Hepatocyte (in vitro differentiated cells): ENCODE data around the gene KNSTRN. TPM values are rescaled to one million over a fixed set of nuclear protein-coding genes. Genes with fewer than 3 reads are reported as not detected.
A peak's percentile ranks its signal among the peaks of the same experiment; 100 is the strongest.

Experiments
- DNase-seq: peaks from one replicate; pipeline ENCODE4 v3.0.0-alpha.2; 2016; ENCODE audit warnings: low spot score
- H2AFZ ChIP-seq: fragments of 200-600 bp; sonication (generic); 2 replicates; pipeline ENCODE4 v1.6.0; 2016; ENCODE audit warnings: antibody characterized with exemption, mild to moderate bottlenecking
- H3K27ac ChIP-seq: fragments of 200-600 bp; sonication (generic); 2 replicates; pipeline ENCODE4 v1.5.1; 2016; ENCODE audit warnings: mild to moderate bottlenecking
- H3K27me3 ChIP-seq: fragments of 200-600 bp; sonication (generic); 2 replicates; pipeline ENCODE4 v1.6.1; 2016
- H3K36me3 ChIP-seq: fragments of 200-600 bp; sonication (generic); replicated peaks from 2 replicates; pipeline ENCODE4 v1.5.1; 2016; ENCODE audit warnings: low read depth; ENCODE audit not compliant: insufficient read depth
- H3K4me1 ChIP-seq: fragments of 200-600 bp; sonication (generic); 2 replicates; pipeline ENCODE4 v1.5.1; 2016; ENCODE audit warnings: mild to moderate bottlenecking, moderate library complexity; ENCODE audit not compliant: insufficient read depth
- H3K4me2 ChIP-seq: fragments of 200-600 bp; sonication (generic); 2 replicates; pipeline ENCODE4 v1.6.0; 2016
- H3K4me3 ChIP-seq: fragments of 200-600 bp; sonication (generic); 2 replicates; pipeline ENCODE4 v1.5.1; 2016; ENCODE audit warnings: mild to moderate bottlenecking
- H3K79me2 ChIP-seq: fragments of 200-600 bp; sonication (generic); 2 replicates; pipeline ENCODE4 v1.6.0; 2017; ENCODE audit warnings: mild to moderate bottlenecking
- H3K9me2 ChIP-seq: fragments of 200-600 bp; sonication (generic); replicated peaks from 2 replicates; pipeline ENCODE4 v1.6.0; 2017; ENCODE audit warnings: mild to moderate bottlenecking; ENCODE audit not compliant: insufficient read depth
- H3K9me3 ChIP-seq: fragments of 200-600 bp; sonication (generic); 2 replicates; pipeline ENCODE4 v1.5.1; 2016; ENCODE audit warnings: low read depth, mild to moderate bottlenecking
- H4K20me1 ChIP-seq: fragments of 200-600 bp; sonication (generic); 2 replicates; pipeline ENCODE4 v1.6.0; 2016; ENCODE audit warnings: mild to moderate bottlenecking; ENCODE audit not compliant: insufficient read depth, poor library complexity, severe bottlenecking
- CTCF ChIP-seq: fragments of 200-600 bp; sonication (generic); IDR thresholded peaks from 2 replicates; pipeline ENCODE4 v1.5.1; 2016; ENCODE audit warnings: antibody characterized with exemption, mild to moderate bottlenecking; ENCODE audit not compliant: poor library complexity
- EZH2 ChIP-seq: fragments of 200-600 bp; sonication (generic); IDR thresholded peaks from 2 replicates; pipeline ENCODE4 v1.6.1; 2016; ENCODE audit warnings: antibody characterized with exemption, mild to moderate bottlenecking, borderline replicate concordance
- EZH2phosphoT487 ChIP-seq: fragments of 200-600 bp; sonication (generic); IDR thresholded peaks from one replicate; pipeline ENCODE4 v1.6.1; 2018; ENCODE audit warnings: antibody characterized with exemption, mild to moderate bottlenecking, low read depth, moderate library complexity; ENCODE audit not compliant: unreplicated experiment, severe bottlenecking
- WGBS: methylation state at CpG from one replicate; pipeline ENCODE4 v1.1.6; 2016; ENCODE audit warnings: low lambda C conversion rate; ENCODE audit errors: missing lambda C conversion rate; 5-methylcytosine and 5-hydroxymethylcytosine counted together
- polyA plus RNA-seq: library from polyadenylated mRNA; unstranded; fragments of >200 nt; fragmentation: Nextera tagmentation; extraction: Ambion mirVana; gene quantifications from 2 replicates; pipeline ENCODE4 v1.2.1, GENCODE V29; 2016
- total RNA-seq: library from RNA; depleted of rRNA; stranded (reverse); fragments of >200 nt; gene quantifications from 2 replicates; pipeline ENCODE4 v1.2.3, GENCODE V29; 2014

The KNSTRN gene
- total and polyA plus RNA-seq, 2 experiments from 2014 or later, result 14.0 to 24.0 TPM

GRCh38 chr15:40430271-40430805, 47.8 kb downstream of the KNSTRN start:
- Histone ChIP-seq H3K4me1 (peaks cover under 1% of the 10 kb centered on the region), H3K79me2 (no peaks in the 10 kb centered on the region), H3K4me3 (no peak overlapping the region), H3K36me3 (no peaks in the 10 kb centered on the region), H3K9me3 (no peaks in the 10 kb centered on the region), H3K27me3 (peaks cover 33% of the 10 kb centered on the region), H3K9me2 (no peaks in the 10 kb centered on the region), H3K4me2 (no peak overlapping the region), H2AFZ (no peak overlapping the region), H3K27ac (no peak overlapping the region), H4K20me1 (no peaks in the 10 kb centered on the region)
- TF ChIP-seq EZH2phosphoT487 (no peak), EZH2 (no peak), CTCF (no peak)
- DNase-seq, result no peak
- WGBS, result 41% methylated on average over 10 of the region's 10 CpGs

- no peaks in the 10 kb centered on the region for H3K79me2 ChIP-seq
- no peaks in the 10 kb centered on the region for H3K36me3 ChIP-seq
- no peaks in the 10 kb centered on the region for H3K9me3 ChIP-seq
- H3K27me3 ChIP-seq, result peaks cover 47% of the 10 kb centered on the region
- peak overlapping the region; percentile 52 for H2AFZ ChIP-seq
- no peaks in the 10 kb centered on the region for H4K20me1 ChIP-seq
- no peak overlapping the region for H3K27ac ChIP-seq
- no peak for DNase-seq
- H3K9me2 ChIP-seq, result no peaks in the 10 kb centered on the region
- TF ChIP-seq EZH2 (no peak), CTCF (no peak), EZH2phosphoT487 (no peak)
- WGBS, result 42% methylated on average over 20 of the region's 20 CpGs
- H3K4me3 ChIP-seq, result no peak overlapping the region
- peaks cover 42% of the 10 kb centered on the region for H3K4me1 ChIP-seq
- H3K4me2 ChIP-seq, result peak overlapping the region; percentile 99
Measured at GRCh38 chr15:40435023-40435709, 52.6 kb downstream of the KNSTRN start.

GRCh38 chr15:40435710-40436089, 53.2 kb downstream of the KNSTRN start:
- 9% methylated on average over 15 of the region's 15 CpGs for WGBS
- Histone ChIP-seq H3K36me3 (no peaks in the 10 kb centered on the region), H3K9me3 (no peaks in the 10 kb centered on the region), H3K79me2 (no peaks in the 10 kb centered on the region), H3K4me1 (peaks cover 42% of the 10 kb centered on the region), H3K4me2 (peak overlapping the region; percentile 99), H3K27me3 (peaks cover 47% of the 10 kb centered on the region), H3K9me2 (no peaks in the 10 kb centered on the region), H4K20me1 (no peaks in the 10 kb centered on the region), H3K27ac (no peak overlapping the region), H2AFZ (peak overlapping the region; percentile 52), H3K4me3 (peak overlapping the region; percentile 45)
- TF ChIP-seq EZH2phosphoT487 (no peak), EZH2 (peak; percentile 8)
- DNase-seq, result no peak

- Histone ChIP-seq H3K27me3 (peaks cover 47% of the 10 kb centered on the region), H3K36me3 (no peaks in the 10 kb centered on the region), H3K27ac (no peak overlapping the region), H3K79me2 (no peaks in the 10 kb centered on the region), H3K4me2 (peak overlapping the region; percentile 99), H3K9me3 (no peaks in the 10 kb centered on the region), H3K4me1 (peaks cover 42% of the 10 kb centered on the region), H3K4me3 (peak overlapping the region; percentile 45), H3K9me2 (no peaks in the 10 kb centered on the region), H4K20me1 (no peaks in the 10 kb centered on the region), H2AFZ (peak overlapping the region; percentile 52)
- DNase-seq, result peak; percentile 55
- WGBS, result 4% methylated on average over 14 of the region's 39 CpGs
- TF ChIP-seq EZH2phosphoT487 (no peak), CTCF (no peak), EZH2 (no peak)
Measured at GRCh38 chr15:40436116-40436891, 53.8 kb downstream of the KNSTRN start.
